Measurements from ENCODE around the gene CUL2.

GRCh38 chr10:35103882-35104281 lies 13.7 kb upstream of the CUL2 start:
- TF ChIP-seq, protein P1, sequence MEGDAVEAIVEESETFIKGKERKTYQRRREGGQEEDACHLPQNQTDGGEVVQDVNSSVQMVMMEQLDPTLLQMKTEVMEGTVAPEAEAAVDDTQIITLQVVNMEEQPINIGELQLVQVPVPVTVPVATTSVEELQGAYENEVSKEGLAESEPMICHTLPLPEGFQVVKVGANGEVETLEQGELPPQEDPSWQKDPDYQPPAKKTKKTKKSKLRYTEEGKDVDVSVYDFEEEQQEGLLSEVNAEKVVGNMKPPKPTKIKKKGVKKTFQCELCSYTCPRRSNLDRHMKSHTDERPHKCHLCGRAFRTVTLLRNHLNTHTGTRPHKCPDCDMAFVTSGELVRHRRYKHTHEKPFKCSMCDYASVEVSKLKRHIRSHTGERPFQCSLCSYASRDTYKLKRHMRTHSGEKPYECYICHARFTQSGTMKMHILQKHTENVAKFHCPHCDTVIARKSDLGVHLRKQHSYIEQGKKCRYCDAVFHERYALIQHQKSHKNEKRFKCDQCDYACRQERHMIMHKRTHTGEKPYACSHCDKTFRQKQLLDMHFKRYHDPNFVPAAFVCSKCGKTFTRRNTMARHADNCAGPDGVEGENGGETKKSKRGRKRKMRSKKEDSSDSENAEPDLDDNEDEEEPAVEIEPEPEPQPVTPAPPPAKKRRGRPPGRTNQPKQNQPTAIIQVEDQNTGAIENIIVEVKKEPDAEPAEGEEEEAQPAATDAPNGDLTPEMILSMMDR (IDR thresholded peaks at IDR 0.05) = no peak
- TF ChIP-seq POLR2A (IDR thresholded peaks at IDR 0.05) = no peak
